K562 (cell line): ENCODE measurements around the gene FEM1B. TPM values are rescaled to one million over a fixed set of nuclear protein-coding genes. Genes with fewer than 3 reads are reported as not detected.

Experiments used
- ARID4B ChIP-seq: sonication (generic); formaldehyde crosslinking; IDR thresholded peaks from 2 replicates; pipeline ENCODE4 v1.8.0; 2022; ENCODE audit warnings: mild to moderate bottlenecking, missing genetic modification reagents
- CLOCK ChIP-seq: fragments of 250-450 bp; sonication (Bioruptor Pico); IDR thresholded peaks from 2 replicates; pipeline ENCODE4 v1.4.0; 2020; ENCODE audit warnings: mild to moderate bottlenecking, moderate library complexity, borderline replicate concordance
- CREBBP ChIP-seq: IDR thresholded peaks from one replicate; pipeline ENCODE4 v1.6.1; 2012; ENCODE audit warnings: low read depth, mild to moderate bottlenecking, control low read depth, inconsistent platforms, low read length
- DMBX1 ChIP-seq: fragments of 250-450 bp; sonication (Bioruptor Pico); IDR thresholded peaks from 2 replicates; pipeline ENCODE4 v1.8.0; 2022; ENCODE audit warnings: inconsistent platforms, mild to moderate bottlenecking, moderate library complexity, borderline replicate concordance
- ESRRA ChIP-seq: fragments of 450-650 bp; IDR thresholded peaks from 2 replicates; pipeline ENCODE4 v1.6.1; 2014; ENCODE audit warnings: low read depth, mild to moderate bottlenecking, moderate library complexity, borderline replicate concordance
- MAFG ChIP-seq: fragments of 450-650 bp; conservative IDR thresholded peaks from 2 replicates; pipeline ENCODE4 v1.6.1; 2016; ENCODE audit warnings: missing genetic modification characterization, missing compliant biosample characterization
- PCBP2 ChIP-seq: fragments of 200-400 bp; formaldehyde crosslinking; IDR thresholded peaks from 2 replicates; pipeline ENCODE4 v1.6.1; 2018; ENCODE audit warnings: low read length, low read depth, mild to moderate bottlenecking, moderate library complexity; ENCODE audit not compliant: poor library complexity, severe bottlenecking
- SPI1 ChIP-seq: IDR thresholded peaks from 2 replicates; pipeline ENCODE4 v1.6.1; 2011; ENCODE audit warnings: low read depth, low read length, control low read depth, borderline replicate concordance
- SRF ChIP-seq, 2 experiments: fragments of 250-450, 450-650 bp in 1 of 2; sonication (Bioruptor Pico) in 1 of 2; sonication (generic) in 1 of 2; formaldehyde crosslinking; IDR thresholded peaks; 2 replicates each; pipeline versions ENCODE4 v1.5.0 to v1.5.1; 2020 to 2022; ENCODE audit warnings: mild to moderate bottlenecking in 1 of 2, missing genetic modification reagents in 1 of 2
- SRSF1 ChIP-seq: fragments of 200-400 bp; formaldehyde crosslinking; IDR thresholded peaks from 2 replicates; pipeline ENCODE4 v1.6.1; 2017; ENCODE audit warnings: mild to moderate bottlenecking, low read depth, low read length, moderate library complexity
- TBP ChIP-seq: optimal IDR thresholded peaks from 2 replicates; pipeline ENCODE3; 2011; ENCODE audit warnings: low read depth, low read length, improper control_type of control experiment
- TCF7 ChIP-seq: sonication (generic); IDR thresholded peaks from 2 replicates; pipeline ENCODE4 v1.6.1; 2016; ENCODE audit warnings: antibody characterized with exemption, borderline replicate concordance
- XRCC3 ChIP-seq: fragments of 450-650 bp; IDR thresholded peaks from 2 replicates; pipeline ENCODE4 v1.6.1; 2017; ENCODE audit warnings: mild to moderate bottlenecking, moderate library complexity
- ZBED1 ChIP-seq: IDR thresholded peaks from 2 replicates; pipeline ENCODE4 v1.6.1; 2014
- ZNF586 ChIP-seq: fragments of 450-650 bp; formaldehyde crosslinking; conservative IDR thresholded peaks from 2 replicates; pipeline ENCODE4 v1.4.0; 2020; ENCODE audit warnings: mild to moderate bottlenecking, moderate library complexity
- ZNF79 ChIP-seq: fragments of 250-450 bp; sonication (Bioruptor Pico); IDR thresholded peaks from 2 replicates; pipeline ENCODE4 v1.4.0; 2020; ENCODE audit warnings: low read depth, mild to moderate bottlenecking, moderate library complexity
- polyA plus RNA-seq, 8 experiments: library from polyadenylated mRNA; depleted of rRNA in 4 of 8; stranded (reverse) in 5 of 8; unstranded in 3 of 8; fragments of >200 nt; fragmentation: Nextera tagmentation in 2 of 8; fragmentation: Illumina TruSeq in 1 of 8; extraction: Ambion mirVana in 2 of 8; extraction: Trizol in 1 of 8; gene quantifications; 2 replicates each; pipeline versions ENCODE4 v1.2.1 to v1.2.3, GENCODE V29; 2011 to 2014; ENCODE audit warnings: inconsistent platforms in 1 of 8, missing spikeins in 1 of 8
- total RNA-seq, 7 experiments: library from RNA; depleted of rRNA in 6 of 7; stranded (reverse); fragments of >200 nt in 6 of 7; fragmentation: Illumina TruSeq in 2 of 7; extraction: Trizol in 2 of 7; gene quantifications; 2 replicates each; pipeline versions ENCODE4 v1.2.1 to v1.2.3, GENCODE V29; 2011 to 2021; ENCODE audit warnings: low replicate concordance in 1 of 7
- TF ChIP-seq, protein P1 (sequence below), 2 experiments: fragments of 200-800 bp in 1 of 2; sonication (Bioruptor generic) in 1 of 2; sonication (generic) in 1 of 2; formaldehyde crosslinking in 1 of 2; IDR thresholded peaks in 1 of 2; conservative IDR thresholded peaks in 1 of 2; 2 replicates each; pipeline versions ENCODE4 v1.5.0 to v1.6.1; 2016 to 2020; ENCODE audit warnings: missing compliant biosample characterization in 1 of 2, missing genetic modification characterization in 1 of 2, missing genetic modification reagents in 1 of 2

The FEM1B gene
- total and polyA plus RNA-seq, 9 of the 15 experiments (the other 6 are each of a cell fraction or from before 2014, with no cell fraction given), result 5.9 to 61.6 (median 20.1) TPM

DNA sequence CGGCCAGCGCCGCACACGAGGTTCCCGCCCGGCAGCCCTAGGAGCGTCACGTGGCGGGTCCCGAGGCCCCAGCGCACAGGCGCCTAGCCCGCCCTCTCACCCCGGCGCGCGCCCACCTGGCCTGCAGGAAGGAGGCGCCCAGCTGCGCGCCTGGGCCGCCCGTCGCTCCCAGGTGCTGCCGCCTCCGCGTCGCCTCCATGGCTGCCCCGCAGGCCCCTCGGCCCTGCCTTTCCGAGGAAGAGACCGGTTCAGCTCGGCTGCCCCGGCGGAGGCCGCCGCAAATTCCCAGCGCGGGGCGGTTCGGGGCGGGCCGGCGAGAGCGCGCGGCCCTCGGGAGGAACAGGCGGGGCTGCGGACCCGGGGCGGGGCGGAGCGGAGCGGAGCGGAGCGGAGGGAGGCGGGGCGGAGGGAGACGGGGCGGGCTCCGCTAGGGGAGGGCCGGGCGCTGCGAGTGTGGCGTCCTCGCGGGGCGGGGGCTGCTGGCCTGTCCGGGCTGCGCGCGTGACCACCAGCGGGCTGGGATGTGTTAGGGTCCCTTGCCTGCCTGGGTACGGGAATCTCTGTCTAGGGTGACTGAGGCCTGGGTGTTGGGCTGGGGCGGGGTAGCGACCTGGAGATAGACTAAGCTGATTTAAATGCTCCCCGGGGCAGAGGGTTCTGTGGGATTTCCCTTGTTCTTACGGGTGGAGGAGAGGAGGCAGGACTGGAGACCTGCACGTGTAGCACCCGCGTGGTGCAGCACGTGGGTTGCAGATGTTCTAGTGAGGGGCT, 48.0 kb upstream of the FEM1B start, which contains the start of gene CLN6 (continued):
- TF ChIP-seq ARID4B (CRISPR knock-in tag) (peak; percentile 64; the same call in 1 of the 2 replicates), XRCC3 (no peak), SRSF1 (no peak), CLOCK (CRISPR knock-in tag) (peak; percentile 88), MAFG (tag) (no peak), ZBED1 (peak; percentile 42; the same call in 1 of the 2 replicates), ESRRA (peak; percentile 14; the same call in 1 of the 2 replicates), ZNF79 (CRISPR knock-in tag) (no peak), TCF7 (no peak), ZNF586 (no peak), DMBX1 (CRISPR knock-in tag) (no peak), SRF (CRISPR knock-in tag; IDR thresholded peaks at IDR 0.05) (no peak), SPI1 (0 out of 2 replicates have a peak, but pooled peaks have one; percentile 7), TBP (peak; percentile 67), PCBP2 (no peak), CREBBP (no peak)
- TF ChIP-seq, protein P1, sequence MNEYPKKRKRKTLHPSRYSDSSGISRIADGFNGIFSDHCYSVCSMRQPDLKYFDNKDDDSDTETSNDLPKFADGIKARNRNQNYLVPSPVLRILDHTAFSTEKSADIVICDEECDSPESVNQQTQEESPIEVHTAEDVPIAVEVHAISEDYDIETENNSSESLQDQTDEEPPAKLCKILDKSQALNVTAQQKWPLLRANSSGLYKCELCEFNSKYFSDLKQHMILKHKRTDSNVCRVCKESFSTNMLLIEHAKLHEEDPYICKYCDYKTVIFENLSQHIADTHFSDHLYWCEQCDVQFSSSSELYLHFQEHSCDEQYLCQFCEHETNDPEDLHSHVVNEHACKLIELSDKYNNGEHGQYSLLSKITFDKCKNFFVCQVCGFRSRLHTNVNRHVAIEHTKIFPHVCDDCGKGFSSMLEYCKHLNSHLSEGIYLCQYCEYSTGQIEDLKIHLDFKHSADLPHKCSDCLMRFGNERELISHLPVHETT (CRISPR knock-in tag; conservative IDR thresholded peaks at IDR 0.05 in 1 of 2, IDR thresholded peaks at IDR 0.05 in 1 of 2), result peak in 1 of 2 experiments; percentile 87; a peak in 2 of 4 replicates
